Thoracic aorta (tissue), 2 donors: ENCODE data around the gene ITPRIPL1. TPM values are rescaled to one million over a fixed set of nuclear protein-coding genes. Genes with fewer than 3 reads are reported as not detected.

ENCODE experiments used
- ATAC-seq: fragments of 150-250 bp; one replicate; pipeline ENCODE4 v1.8.0; 2017; ENCODE audit warnings: low read depth; ENCODE audit not compliant: insufficient number of reproducible peaks, low FRiP score
- DNase-seq: peaks from one replicate; pipeline ENCODE4 v3.0.0-alpha.2; 2020; ENCODE audit warnings: low spot score
- H3K27ac ChIP-seq, 2 donors: fragments of 200-600 bp; sonication (generic); 1 replicate in 1 of 2; 2 replicates in 1 of 2; pipeline ENCODE4 v1.5.1; 2016; ENCODE audit warnings: mild to moderate bottlenecking in 2 of 2, moderate library complexity in 2 of 2
- H3K27me3 ChIP-seq: fragments of 200-600 bp; sonication (generic); replicated peaks from 2 replicates; pipeline ENCODE4 v1.6.0; 2016; ENCODE audit warnings: mild to moderate bottlenecking; ENCODE audit not compliant: insufficient read depth
- H3K36me3 ChIP-seq: fragments of 200-600 bp; sonication (generic); one replicate; pipeline ENCODE4 v1.5.1; 2016
- H3K4me1 ChIP-seq, 2 donors: fragments of 200-600 bp; sonication (generic); 1 replicate in 1 of 2; 2 replicates in 1 of 2; pipeline versions ENCODE4 v1.5.1 to v1.6.0; 2016; ENCODE audit warnings: low read depth in 2 of 2, mild to moderate bottlenecking in 1 of 2; ENCODE audit not compliant: control insufficient read depth in 1 of 2
- H3K4me3 ChIP-seq: fragments of 200-600 bp; sonication (generic); 2 replicates; pipeline ENCODE4 v1.5.1; 2016; ENCODE audit warnings: mild to moderate bottlenecking
- H3K9me3 ChIP-seq: fragments of 200-600 bp; sonication (generic); 2 replicates; pipeline ENCODE4 v1.5.1; 2016
- CTCF ChIP-seq: fragments of 200-600 bp; sonication (generic); IDR thresholded peaks from one replicate; pipeline ENCODE4 v1.5.1; 2019; ENCODE audit warnings: antibody characterized with exemption
- total RNA-seq, 2 donors: library from RNA; depleted of rRNA; stranded (reverse); fragments of >200 nt; gene quantifications; one replicate each; pipeline versions ENCODE4 v1.1.0 to v1.2.3, GENCODE V29; 2016

ITPRIPL1 gene
- total RNA-seq, 2 donors from 2014 or later, result 0.63 to 1.6 TPM

GRCh38 chr2:96323849-96324248, 1.3 kb upstream of the ITPRIPL1 start:
- TF ChIP-seq CTCF, result no peak
- no peak overlapping the region for H3K27ac ChIP-seq
- no peaks in the 10 kb centered on the region for H3K27me3 ChIP-seq
- DNase-seq (no peak), ATAC-seq (no peak)
- no peaks in the 10 kb centered on the region for H3K36me3 ChIP-seq
- H3K4me1 ChIP-seq, result peaks cover 5 to 33% of the 10 kb centered on the region in 2 donors
- H3K9me3 ChIP-seq, result no peaks in the 10 kb centered on the region
- H3K4me3 ChIP-seq, result no peak overlapping the region

GRCh38 chr2:96324721-96325040, 436 bp upstream of the ITPRIPL1 start:
- Histone ChIP-seq H3K27ac (no peak overlapping the region), H3K9me3 (no peaks in the 10 kb centered on the region), H3K27me3 (no peaks in the 10 kb centered on the region), H3K4me3 (peak overlapping the region; percentile 72), H3K36me3 (no peaks in the 10 kb centered on the region), H3K4me1 (peaks cover 5 to 33% of the 10 kb centered on the region in 2 donors)
- no peak for TF ChIP-seq CTCF
- ATAC-seq (no peak), DNase-seq (no peak)

- Histone ChIP-seq H3K9me3 (no peaks in the 10 kb centered on the region), H3K27ac (no peak overlapping the region), H3K36me3 (no peaks in the 10 kb centered on the region), H3K4me1 (peaks cover 5 to 35% of the 10 kb centered on the region in 2 donors), H3K27me3 (no peaks in the 10 kb centered on the region), H3K4me3 (peak overlapping the region; percentile 72)
- ATAC-seq (no peak), DNase-seq (no peak)
- TF ChIP-seq CTCF, result no peak
Observed at GRCh38 chr2:96325884-96326255, 753 bp downstream of the ITPRIPL1 start.

GRCh38 chr2:96326564-96326963, 1.4 kb downstream of the ITPRIPL1 start:
- Histone ChIP-seq H3K27ac (no peak overlapping the region), H3K9me3 (no peaks in the 10 kb centered on the region), H3K27me3 (no peaks in the 10 kb centered on the region), H3K36me3 (no peaks in the 10 kb centered on the region), H3K4me3 (no peak overlapping the region), H3K4me1 (peaks cover 5 to 28% of the 10 kb centered on the region in 2 donors)
- no peak for ATAC-seq
- no peak for DNase-seq
- no peak for TF ChIP-seq CTCF

- no peak overlapping the region for H3K27ac ChIP-seq
- no peak overlapping the region for H3K4me3 ChIP-seq
- no peak for TF ChIP-seq CTCF
- no peaks in the 10 kb centered on the region for H3K27me3 ChIP-seq
- no peak for ATAC-seq
- no peak for DNase-seq
- no peaks in the 10 kb centered on the region for H3K9me3 ChIP-seq
- no peaks in the 10 kb centered on the region for H3K36me3 ChIP-seq
- peaks cover under 1 to 22% of the 10 kb centered on the region in 2 donors for H3K4me1 ChIP-seq
Observed at GRCh38 chr2:96326990-96327820, 2.1 kb downstream of the ITPRIPL1 start.
